HG02981 (cell line): ENCODE measurements around the gene NAV3.

Experiments used
- ATAC-seq: cut with Tn5 transposase; IDR thresholded peaks from one replicate; pipeline ENCODE4 v1.9.1; 2021; ENCODE audit warnings: mild to moderate bottlenecking, moderate library complexity; ENCODE audit not compliant: unreplicated experiment

The NAV3 gene

GRCh38 chr12:78115889-78116288 lies 285.2 kb downstream of the NAV3 start:
- no peak for ATAC-seq

GRCh38 chr12:78118036-78118435 lies 287.3 kb downstream of the NAV3 start:
- ATAC-seq, result no peak

- no peak for ATAC-seq
Measured at GRCh38 chr12:78118486-78118885, 287.8 kb downstream of the NAV3 start.

- ATAC-seq, result no peak
Measured at GRCh38 chr12:78119351-78119918, 288.7 kb downstream of the NAV3 start.

- no peak for ATAC-seq
Measured at GRCh38 chr12:78120306-78120705, 289.6 kb downstream of the NAV3 start.

- no peak for ATAC-seq
Measured at GRCh38 chr12:78120866-78121560, 290.3 kb downstream of the NAV3 start.

- no peak for ATAC-seq
Measured at GRCh38 chr12:78121969-78122610, 291.4 kb downstream of the NAV3 start.

- no peak for ATAC-seq
Measured at GRCh38 chr12:78128211-78128610, 297.5 kb downstream of the NAV3 start.

- no peak for ATAC-seq
Measured at GRCh38 chr12:78143717-78144116, 313.0 kb downstream of the NAV3 start.

GRCh38 chr12:78145398-78145797 lies 314.7 kb downstream of the NAV3 start:
- ATAC-seq, result no peak

GRCh38 chr12:78146365-78146772 lies 315.7 kb downstream of the NAV3 start:
- peak; percentile 77 for ATAC-seq

GRCh38 chr12:78149459-78149858 lies 318.8 kb downstream of the NAV3 start:
- no peak for ATAC-seq

- no peak for ATAC-seq
Measured at GRCh38 chr12:78155546-78155945, 324.9 kb downstream of the NAV3 start.

GRCh38 chr12:78156751-78157150 lies 326.1 kb downstream of the NAV3 start:
- ATAC-seq, result no peak

- ATAC-seq, result no peak
Measured at GRCh38 chr12:78157199-78157598, 326.5 kb downstream of the NAV3 start.

GRCh38 chr12:78164154-78164553 lies 333.5 kb downstream of the NAV3 start:
- no peak for ATAC-seq

GRCh38 chr12:78167510-78167909 lies 336.8 kb downstream of the NAV3 start:
- no peak for ATAC-seq

- ATAC-seq, result no peak
Measured at GRCh38 chr12:78171061-78171460, 340.4 kb downstream of the NAV3 start.

- no peak for ATAC-seq
Measured at GRCh38 chr12:78176643-78177042, 345.9 kb downstream of the NAV3 start.

GRCh38 chr12:78177298-78177697 lies 346.6 kb downstream of the NAV3 start:
- no peak for ATAC-seq

GRCh38 chr12:78179346-78179745 lies 348.7 kb downstream of the NAV3 start:
- ATAC-seq, result no peak

- ATAC-seq, result no peak
Measured at GRCh38 chr12:78181544-78182162, 351.0 kb downstream of the NAV3 start.
